Fibroblast of villous mesenchyme (primary cell): ENCODE data around the gene RANBP6. TPM values are rescaled to one million over a fixed set of nuclear protein-coding genes. Genes with fewer than 3 reads are reported as not detected.

Source experiments
- DNase-seq: peaks from one replicate; pipeline ENCODE4 v3.0.0-alpha.2; 2010; ENCODE audit warnings: low read depth
- H3K4me3 ChIP-seq: 2 replicates; pipeline ENCODE4 v1.5.1; 2011; ENCODE audit warnings: low read depth, mild to moderate bottlenecking, low read length
- CTCF ChIP-seq: IDR thresholded peaks from 2 replicates; pipeline ENCODE4 v1.5.1; 2012; ENCODE audit warnings: low read depth, mild to moderate bottlenecking, low read length; ENCODE audit not compliant: insufficient read depth
- total RNA-seq: library from RNA; depleted of rRNA; stranded (reverse); fragments of >200 nt; gene quantifications from 2 replicates; pipeline ENCODE4 v1.2.3, GENCODE V29; 2012

RANBP6 gene
- total RNA-seq, 1 donor: 45.3 TPM

GRCh38 chr9:6051511-6051950 lies 36.1 kb upstream of the RANBP6 start:
- no peak overlapping the region for H3K4me3 ChIP-seq
- no peak for TF ChIP-seq CTCF
- DNase-seq: no peak

- DNase-seq: peak; percentile 13
- no peak overlapping the region for H3K4me3 ChIP-seq
- TF ChIP-seq CTCF: peak; percentile 43
Measured at GRCh38 chr9:6049798-6050197, 34.4 kb upstream of the RANBP6 start.

GRCh38 chr9:6048039-6048438 lies 32.6 kb upstream of the RANBP6 start:
- DNase-seq: no peak
- TF ChIP-seq CTCF: no peak
- H3K4me3 ChIP-seq: no peak overlapping the region

GRCh38 chr9:6047020-6047419 lies 31.6 kb upstream of the RANBP6 start:
- H3K4me3 ChIP-seq: no peak overlapping the region
- no peak for DNase-seq
- no peak for TF ChIP-seq CTCF

GRCh38 chr9:6045364-6045763 lies 29.9 kb upstream of the RANBP6 start:
- DNase-seq: no peak
- no peak overlapping the region for H3K4me3 ChIP-seq

GRCh38 chr9:6040077-6040476 lies 24.7 kb upstream of the RANBP6 start:
- no peak for DNase-seq
- H3K4me3 ChIP-seq: no peak overlapping the region
- TF ChIP-seq CTCF: no peak

More at GRCh38 chr9:6045364-6045763, 29.9 kb upstream of the RANBP6 start:
- TF ChIP-seq CTCF: no peak

GRCh38 chr9:6036391-6036790 lies 21.0 kb upstream of the RANBP6 start:
- DNase-seq: no peak
- no peak for TF ChIP-seq CTCF

More at GRCh38 chr9:6036391-6036790, 21.0 kb upstream of the RANBP6 start:
- H3K4me3 ChIP-seq: no peak overlapping the region
